Common myeloid progenitor, CD34-positive (primary cell): ENCODE data around the gene PTPRN2.

Source experiments
- CTCF ChIA-PET: fragments of 350-600 bp; sonication (Branson Sonifier 250); formaldehyde crosslinking; loops from one replicate; lab custom pipeline; 2021; ENCODE audit warnings: antibody characterized with exemption; lab: Charles Lee
- POLR2A ChIA-PET: fragments of 350-600 bp; sonication (Branson Sonifier 250); formaldehyde crosslinking; loops from one replicate; lab custom pipeline; 2021; ENCODE audit warnings: antibody characterized with exemption; lab: Charles Lee
- DNase-seq, 3 donors: peaks; one replicate each; pipeline versions ENCODE4 v3.0.0 to v3.0.0-alpha.2; 2013
- H3K27ac ChIP-seq, 2 experiments: 1 replicate in 1 of 2; 2 replicates in 1 of 2; pipeline ENCODE4 v1.7.0; 2013; ENCODE audit warnings: inconsistent platforms in 2 of 2, low read length in 2 of 2, mild to moderate bottlenecking in 2 of 2, low read depth in 1 of 2, moderate library complexity in 1 of 2; ENCODE audit not compliant: severe bottlenecking in 2 of 2, insufficient read depth in 1 of 2, poor library complexity in 1 of 2
- H3K27me3 ChIP-seq, 5 experiments: replicated peaks in 2 of 5; 1 replicate in 3 of 5; 2 replicates in 2 of 5; pipeline versions ENCODE4 v1.6.1 to v1.7.0; 2013; ENCODE audit warnings: low read length in 4 of 5, mild to moderate bottlenecking in 2 of 5, moderate library complexity in 2 of 5, inconsistent platforms in 1 of 5; ENCODE audit not compliant: insufficient read depth in 5 of 5, control insufficient read depth in 4 of 5
- H3K36me3 ChIP-seq, 4 experiments: 1 replicate in 2 of 4; 2 replicates in 2 of 4; pipeline versions ENCODE4 v1.6.1 to v1.7.0; 2013; ENCODE audit warnings: low read length in 3 of 4, control low read depth in 1 of 4, mild to moderate bottlenecking in 1 of 4; ENCODE audit not compliant: control insufficient read depth in 4 of 4, insufficient read depth in 4 of 4
- H3K4me1 ChIP-seq, 4 experiments: 1 replicate in 3 of 4; 2 replicates in 1 of 4; pipeline versions ENCODE4 v1.6.1 to v1.7.1; 2013; ENCODE audit warnings: low read length in 3 of 4, mild to moderate bottlenecking in 3 of 4, control low read depth in 1 of 4, inconsistent platforms in 1 of 4, moderate library complexity in 1 of 4; ENCODE audit not compliant: control insufficient read depth in 4 of 4, insufficient read depth in 4 of 4; ENCODE audit errors: control extremely low read depth in 1 of 4
- H3K4me3 ChIP-seq, 7 experiments: 1 replicate in 4 of 7; 2 replicates in 3 of 7; pipeline versions ENCODE4 v1.5.1 to v1.7.0; 2013; ENCODE audit warnings: mild to moderate bottlenecking in 7 of 7, low read length in 6 of 7, moderate library complexity in 6 of 7, inconsistent platforms in 2 of 7, low read depth in 2 of 7, control low read depth in 1 of 7; ENCODE audit not compliant: insufficient read depth in 4 of 7, control insufficient read depth in 1 of 7; ENCODE audit errors: extremely low read depth in 1 of 7
- H3K9me3 ChIP-seq, 5 experiments: 1 replicate in 4 of 5; 2 replicates in 1 of 5; pipeline versions ENCODE4 v1.6.1 to v1.7.1; 2013; ENCODE audit warnings: low read length in 4 of 5, mild to moderate bottlenecking in 2 of 5, inconsistent platforms in 1 of 5, low read depth in 1 of 5, moderate library complexity in 1 of 5; ENCODE audit not compliant: control insufficient read depth in 4 of 5, insufficient read depth in 2 of 5; ENCODE audit errors: control extremely low read depth in 1 of 5
- WGBS: methylation state at CpG from one replicate; pipeline ENCODE4 v1.1.5; 2013; ENCODE audit not compliant: insufficient coverage; 5-methylcytosine and 5-hydroxymethylcytosine counted together

The PTPRN2 gene

DNA sequence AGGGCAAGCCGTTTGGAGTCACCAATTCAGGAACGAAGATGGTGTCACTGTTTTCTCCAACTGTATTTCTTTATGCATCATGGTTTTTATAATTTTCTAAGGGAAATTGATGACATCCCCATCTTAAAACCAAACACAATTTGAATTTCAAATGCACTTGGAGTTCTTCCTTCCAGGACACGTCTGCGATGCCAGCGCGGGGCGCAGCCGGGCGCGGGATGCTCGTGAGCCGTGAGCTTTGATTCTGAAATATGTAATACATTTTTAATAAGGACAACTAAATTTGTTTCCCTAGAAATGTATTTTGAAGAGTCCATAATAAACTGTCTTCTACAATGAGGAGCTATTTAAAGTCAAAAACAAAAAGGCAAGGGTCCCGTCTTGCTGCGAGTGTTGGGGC, 758.7 kb downstream of the PTPRN2 start:
- WGBS, result 95% methylated on average over 3 of the region's 14 CpGs
- ChIA-PET POLR2A (no interaction called here), CTCF (no interaction called here)
- no peaks in the 10 kb centered on the region for H3K36me3 ChIP-seq
- no peak overlapping the region for H3K4me3 ChIP-seq
- no peaks in the 10 kb centered on the region for H3K9me3 ChIP-seq
- peaks cover 0 to 10% (median 0%) of the 10 kb centered on the region in 5 experiments for H3K27me3 ChIP-seq
- no peaks in the 10 kb centered on the region for H3K4me1 ChIP-seq
- H3K27ac ChIP-seq, result no peak overlapping the region
- DNase-seq, result no peak

DNA sequence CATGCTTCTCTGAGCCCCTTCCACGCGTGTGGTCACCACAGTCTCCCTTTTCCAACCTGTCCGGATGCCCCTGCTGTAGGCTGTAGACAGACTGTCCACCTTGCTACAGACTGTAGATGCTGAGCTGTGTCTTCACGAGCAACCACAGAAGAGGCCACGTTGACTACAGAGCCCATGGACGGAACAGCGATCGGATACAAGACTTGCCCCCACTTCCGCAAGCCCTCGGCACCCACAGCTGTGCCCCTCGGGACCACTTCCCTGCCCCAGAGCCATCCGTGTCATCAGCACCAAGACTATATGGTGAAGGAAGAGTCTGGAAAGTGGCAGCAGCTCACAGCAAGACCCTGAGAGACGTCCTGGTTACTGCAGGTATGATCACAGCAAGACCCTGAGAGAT, 759.4 kb downstream of the PTPRN2 start:
- 94% methylated on average over 13 of the region's 13 CpGs for WGBS
- Histone ChIP-seq H3K4me3 (no peak overlapping the region), H3K4me1 (no peaks in the 10 kb centered on the region), H3K27me3 (peaks cover 0 to 12% (median 0%) of the 10 kb centered on the region in 5 experiments), H3K27ac (no peak overlapping the region), H3K36me3 (no peaks in the 10 kb centered on the region), H3K9me3 (no peaks in the 10 kb centered on the region)
- ChIA-PET CTCF (no interaction called here), POLR2A (no interaction called here)
- DNase-seq, result no peak

DNA sequence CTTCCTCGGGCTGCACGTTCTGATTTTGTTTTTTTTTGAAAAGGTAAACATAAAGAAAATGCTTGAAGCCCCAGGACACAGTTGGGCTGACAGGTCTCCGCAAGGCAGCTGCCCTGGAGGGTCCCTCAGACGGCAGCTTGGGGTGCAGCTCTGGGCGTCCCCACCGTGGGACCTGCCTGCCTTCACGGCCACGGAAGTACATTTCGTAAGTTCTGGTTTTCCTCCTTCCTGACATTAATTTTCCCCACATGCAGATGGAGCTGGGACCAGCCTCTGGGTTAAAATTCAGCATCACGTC, 759.8 kb downstream of the PTPRN2 start:
- POLR2A ChIA-PET, result no interaction called here

DNA sequence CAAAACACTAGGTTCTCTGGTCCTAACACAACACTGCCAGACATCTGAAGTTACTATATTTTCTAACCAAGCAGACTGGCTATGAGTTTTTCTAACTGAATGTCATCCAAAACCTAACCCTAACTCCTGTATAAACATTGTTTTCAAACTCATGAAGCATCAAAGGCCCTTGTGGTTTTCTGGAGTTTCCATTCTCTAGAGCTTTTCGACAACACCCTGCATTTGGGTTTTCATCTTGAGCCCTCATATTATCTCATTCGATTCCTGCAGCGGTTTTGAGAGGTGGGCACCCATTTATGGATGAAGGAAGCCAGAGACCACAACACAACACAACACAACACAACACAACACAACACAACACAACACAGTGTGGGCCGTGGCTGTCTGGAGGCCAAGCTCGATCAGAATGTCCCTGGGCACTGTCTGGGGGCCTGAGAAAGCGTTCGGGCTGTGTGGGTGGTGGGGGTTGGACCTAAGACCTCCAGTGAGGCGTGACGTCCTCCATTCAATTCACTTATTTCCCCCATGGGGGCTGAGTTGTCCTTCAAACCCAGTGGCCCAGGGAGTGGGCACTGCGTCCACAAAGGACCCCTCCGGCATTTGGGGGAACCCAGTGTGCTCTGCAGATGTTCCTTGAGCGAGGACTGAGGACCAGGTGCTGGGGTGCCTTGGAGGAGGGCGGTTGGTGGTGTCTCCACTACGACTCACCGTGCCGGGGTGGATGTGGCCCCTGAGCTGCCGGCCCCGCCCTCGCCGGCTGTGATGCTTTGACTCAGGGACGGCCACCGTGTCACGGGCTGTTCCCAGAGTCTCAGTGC, 760.4 kb downstream of the PTPRN2 start:
- H3K9me3 ChIP-seq, result no peaks in the 10 kb centered on the region
- H3K27ac ChIP-seq, result no peak overlapping the region
- ChIA-PET POLR2A (no interaction called here), CTCF (no interaction called here)
- no peak for DNase-seq
- H3K4me1 ChIP-seq, result no peaks in the 10 kb centered on the region
- H3K27me3 ChIP-seq, result peaks cover 0 to 7% (median 0%) of the 10 kb centered on the region in 5 experiments
- WGBS, result 95% methylated on average over 15 of the region's 23 CpGs
- no peak overlapping the region for H3K4me3 ChIP-seq
- H3K36me3 ChIP-seq, result no peaks in the 10 kb centered on the region

More for the DNA sequence above, 759.8 kb downstream of the PTPRN2 start:
- Histone ChIP-seq H3K27ac (no peak overlapping the region), H3K9me3 (no peaks in the 10 kb centered on the region), H3K27me3 (peaks cover 0 to 11% (median 0%) of the 10 kb centered on the region in 5 experiments), H3K4me1 (no peaks in the 10 kb centered on the region), H3K36me3 (no peaks in the 10 kb centered on the region), H3K4me3 (no peak overlapping the region)
- CTCF ChIA-PET, result no interaction called here
- DNase-seq, result no peak
- 66% methylated on average over 10 of the region's 10 CpGs for WGBS

DNA sequence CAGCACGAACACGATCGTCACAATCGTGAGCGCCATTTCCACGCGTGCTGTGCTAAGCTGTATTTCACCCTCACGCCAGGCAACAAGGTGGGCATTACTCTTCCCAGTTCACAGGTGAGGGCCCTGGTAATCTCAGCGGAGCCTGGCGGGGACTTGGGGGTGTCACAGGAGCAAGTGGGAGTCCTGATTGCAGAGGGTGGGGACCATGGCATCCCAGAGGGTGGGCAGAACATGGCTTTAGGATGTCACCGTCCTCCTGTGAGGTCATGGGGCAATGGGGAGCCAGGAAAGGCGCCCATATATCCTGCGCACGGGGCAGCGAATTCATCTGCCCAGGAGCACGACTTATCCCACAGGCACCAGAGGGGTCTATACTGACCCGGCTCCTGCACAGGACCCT, 761.1 kb downstream of the PTPRN2 start:
- no peaks in the 10 kb centered on the region for H3K9me3 ChIP-seq
- ChIA-PET POLR2A (no interaction called here), CTCF (no interaction called here)
- 98% methylated on average over 17 of the region's 17 CpGs for WGBS
- H3K27ac ChIP-seq, result no peak overlapping the region
- H3K27me3 ChIP-seq, result peaks cover 0 to 7% (median 0%) of the 10 kb centered on the region in 5 experiments
- DNase-seq, result no peak
- no peaks in the 10 kb centered on the region for H3K4me1 ChIP-seq
- H3K4me3 ChIP-seq, result no peak overlapping the region
- H3K36me3 ChIP-seq, result no peaks in the 10 kb centered on the region

DNA sequence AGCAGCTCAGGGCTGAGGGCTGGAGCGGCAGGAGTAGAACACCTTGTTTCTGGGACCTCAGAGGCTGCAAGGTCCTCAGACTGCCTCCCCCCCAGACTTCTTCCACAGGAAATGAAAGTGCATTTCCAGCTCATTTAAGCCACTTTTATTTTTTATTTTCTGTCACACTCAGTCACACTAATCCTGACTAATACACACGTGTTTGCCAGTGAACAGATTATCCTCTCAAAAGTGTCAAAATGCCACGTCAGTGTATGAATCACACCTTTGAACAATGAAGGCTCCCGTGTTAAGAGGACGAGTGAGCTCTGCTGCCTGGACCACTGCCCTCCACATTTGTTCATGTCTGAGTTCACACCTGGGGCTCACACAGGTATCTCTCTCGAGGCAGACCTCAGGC, 762.3 kb downstream of the PTPRN2 start:
- Histone ChIP-seq H3K27me3 (peaks cover 0 to 7% (median 0%) of the 10 kb centered on the region in 5 experiments), H3K4me3 (no peak overlapping the region), H3K36me3 (no peaks in the 10 kb centered on the region), H3K27ac (no peak overlapping the region), H3K9me3 (no peaks in the 10 kb centered on the region), H3K4me1 (no peaks in the 10 kb centered on the region)
- ChIA-PET CTCF (no interaction called here), POLR2A (no interaction called here)
- no peak for DNase-seq
- WGBS, result 70% methylated on average over 6 of the region's 6 CpGs

DNA sequence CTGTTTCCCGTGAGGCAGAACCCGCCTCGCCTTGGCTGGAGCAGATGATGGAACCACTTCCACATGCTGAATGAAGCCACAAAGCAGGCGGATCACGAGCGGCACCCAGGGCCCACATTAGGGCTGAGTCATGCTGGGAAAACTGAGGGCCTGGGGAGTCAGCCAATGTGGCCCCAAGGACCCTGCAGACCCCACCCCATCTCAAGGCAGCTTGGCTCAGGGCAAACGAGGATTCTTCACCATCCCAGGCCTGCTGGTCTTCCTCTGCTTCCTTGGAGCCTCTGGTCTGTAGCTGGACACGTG, 762.9 kb downstream of the PTPRN2 start:
- DNase-seq, result no peak
- WGBS, result 94% methylated on average over 8 of the region's 8 CpGs
- ChIA-PET POLR2A (no interaction called here), CTCF (no interaction called here)
- H3K4me1 ChIP-seq, result no peaks in the 10 kb centered on the region
- H3K27ac ChIP-seq, result no peak overlapping the region
- no peak overlapping the region for H3K4me3 ChIP-seq
- no peaks in the 10 kb centered on the region for H3K9me3 ChIP-seq
- peaks cover 0 to 7% (median 0%) of the 10 kb centered on the region in 5 experiments for H3K27me3 ChIP-seq
- no peaks in the 10 kb centered on the region for H3K36me3 ChIP-seq
